Measurements from ENCODE around the gene CEP120.

The CEP120 gene

DNA sequence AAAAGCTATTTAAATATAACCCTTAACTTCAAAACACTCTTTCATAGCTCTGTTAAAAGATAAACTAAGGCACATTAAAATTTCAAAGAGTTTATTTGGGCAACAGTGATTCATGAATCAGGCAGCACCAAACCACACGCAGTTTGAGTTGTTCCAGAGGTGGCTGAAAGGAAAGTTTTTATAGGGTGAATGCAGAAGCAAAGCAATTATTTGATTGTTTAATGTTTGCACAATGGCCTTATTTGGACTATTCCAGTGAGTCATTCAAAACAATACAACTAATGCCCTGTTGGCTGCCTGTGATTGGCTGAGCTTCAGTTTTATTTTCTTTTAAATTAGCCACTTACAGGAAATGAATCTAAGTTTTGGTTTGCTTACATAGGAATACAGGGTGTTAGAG lies 125.3 kb downstream of the CEP120 start:
- no peak for DNase-seq

DNA sequence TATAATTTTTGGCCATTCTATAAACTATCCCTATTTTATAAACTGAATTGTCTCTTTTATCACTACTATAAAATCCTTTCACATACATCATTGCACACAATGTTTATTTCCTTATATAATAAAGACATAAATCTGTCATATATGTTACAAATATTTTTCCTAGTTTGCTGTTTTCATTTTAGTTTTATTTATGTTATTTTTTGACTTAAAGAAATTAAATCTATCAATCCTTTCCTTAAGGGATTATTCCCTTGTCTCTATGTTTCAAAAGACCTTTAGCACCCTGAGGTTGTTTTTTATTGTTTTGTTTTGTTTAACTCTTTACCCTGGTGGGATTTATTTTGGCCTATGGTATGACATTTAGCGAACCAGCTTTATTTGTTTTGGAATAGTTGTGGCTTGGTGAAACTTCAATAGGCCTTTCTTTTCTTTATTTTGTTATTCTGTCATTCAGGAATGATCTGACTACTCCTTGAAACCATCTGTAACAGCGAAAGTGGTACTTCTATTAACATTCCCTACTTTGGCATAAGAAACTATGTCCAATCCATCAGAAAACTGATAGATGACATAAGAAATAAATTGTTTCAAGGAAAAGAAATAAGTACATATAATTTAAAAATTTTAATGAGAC lies 125.9 kb downstream of the CEP120 start:
- DNase-seq: no peak

Data from NCI-H524 (cell line).